ENCODE measurements around the gene CLOCK.

- TF ChIP-seq SUZ12 (IDR thresholded peaks at IDR 0.05; ENCODE audit: extremely low read depth, insufficient read depth, insufficient read length), result no peak
- TF ChIP-seq ZNF274 (IDR thresholded peaks at IDR 0.05; ENCODE audit: low read depth, low read length), result no peak
Measured at GRCh38 chr4:55530691-55531090, 16.0 kb downstream of the CLOCK start.
